ENCODE measurements around the gene MTERF2.

DNA sequence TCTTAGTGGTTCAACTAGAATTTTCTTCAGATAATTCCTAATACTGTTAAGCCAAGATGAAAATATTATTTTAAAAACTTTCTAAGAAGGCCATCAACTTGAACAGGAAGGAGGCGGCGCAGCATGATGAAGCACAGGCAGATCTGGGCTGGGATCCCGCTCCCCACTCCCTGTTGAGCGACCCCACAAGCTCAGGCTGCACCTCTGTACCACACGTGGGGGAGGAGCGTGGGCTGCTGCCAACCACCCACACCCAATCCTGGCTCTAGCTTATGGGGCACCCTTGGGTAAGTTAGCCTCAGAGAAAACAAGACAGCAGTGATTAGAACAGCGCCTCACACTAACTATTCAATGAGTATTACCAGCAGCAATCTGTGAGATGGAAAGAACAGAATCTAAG, 6.0 kb downstream of the MTERF2 start:
- TF ChIP-seq, protein P1, sequence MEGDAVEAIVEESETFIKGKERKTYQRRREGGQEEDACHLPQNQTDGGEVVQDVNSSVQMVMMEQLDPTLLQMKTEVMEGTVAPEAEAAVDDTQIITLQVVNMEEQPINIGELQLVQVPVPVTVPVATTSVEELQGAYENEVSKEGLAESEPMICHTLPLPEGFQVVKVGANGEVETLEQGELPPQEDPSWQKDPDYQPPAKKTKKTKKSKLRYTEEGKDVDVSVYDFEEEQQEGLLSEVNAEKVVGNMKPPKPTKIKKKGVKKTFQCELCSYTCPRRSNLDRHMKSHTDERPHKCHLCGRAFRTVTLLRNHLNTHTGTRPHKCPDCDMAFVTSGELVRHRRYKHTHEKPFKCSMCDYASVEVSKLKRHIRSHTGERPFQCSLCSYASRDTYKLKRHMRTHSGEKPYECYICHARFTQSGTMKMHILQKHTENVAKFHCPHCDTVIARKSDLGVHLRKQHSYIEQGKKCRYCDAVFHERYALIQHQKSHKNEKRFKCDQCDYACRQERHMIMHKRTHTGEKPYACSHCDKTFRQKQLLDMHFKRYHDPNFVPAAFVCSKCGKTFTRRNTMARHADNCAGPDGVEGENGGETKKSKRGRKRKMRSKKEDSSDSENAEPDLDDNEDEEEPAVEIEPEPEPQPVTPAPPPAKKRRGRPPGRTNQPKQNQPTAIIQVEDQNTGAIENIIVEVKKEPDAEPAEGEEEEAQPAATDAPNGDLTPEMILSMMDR (IDR thresholded peaks at IDR 0.05): no peak
- no peak for TF ChIP-seq POLR2A (IDR thresholded peaks at IDR 0.05)
- no peak for TF ChIP-seq EP300 (IDR thresholded peaks at IDR 0.05)
